Muscle of leg (tissue), 11 donors: ENCODE measurements around the gene SCGB3A2. TPM values are rescaled to one million over a fixed set of nuclear protein-coding genes. Genes with fewer than 3 reads are reported as not detected.

Experiments used
- DNase-seq: peaks from one replicate; pipeline ENCODE4 v3.0.0; 2013
- H3K27ac ChIP-seq: one replicate; pipeline ENCODE4 v1.5.1; 2013; ENCODE audit warnings: mild to moderate bottlenecking, low read length, control low read depth
- H3K27me3 ChIP-seq: one replicate; pipeline ENCODE4 v1.6.1; 2013; ENCODE audit warnings: low read length; ENCODE audit not compliant: control insufficient read depth, insufficient read depth
- H3K36me3 ChIP-seq: one replicate; pipeline ENCODE4 v1.6.1; 2013; ENCODE audit warnings: low read length; ENCODE audit not compliant: control insufficient read depth, insufficient read depth
- H3K4me1 ChIP-seq: one replicate; pipeline ENCODE4 v1.6.1; 2013; ENCODE audit warnings: low read length; ENCODE audit not compliant: control insufficient read depth, insufficient read depth
- H3K4me3 ChIP-seq: one replicate; pipeline ENCODE4 v1.5.1; 2013; ENCODE audit warnings: low read length, control low read depth
- H3K9me3 ChIP-seq: replicated peaks from 2 replicates; pipeline ENCODE4 v1.6.1; 2013; ENCODE audit warnings: low read depth, low read length; ENCODE audit not compliant: control insufficient read depth
- WGBS: methylation state at CpG from one replicate; pipeline ENCODE4 v1.1.5; 2013; ENCODE audit warnings: missing lambda C conversion rate; ENCODE audit not compliant: insufficient coverage; 5-methylcytosine and 5-hydroxymethylcytosine counted together
- polyA plus RNA-seq, 8 donors: library from polyadenylated mRNA; unstranded; fragments of 120-200 nt; gene quantifications; one replicate each; pipeline versions ENCODE4 v1.2.1 to v1.2.3, GENCODE V29; 2013; ENCODE audit warnings: inconsistent platforms in 1 of 8, low replicate concordance in 1 of 8; ENCODE audit not compliant: insufficient read length in 8 of 8, insufficient read depth in 1 of 8
- total RNA-seq: library from RNA; stranded (reverse); fragments of 120-200 nt; gene quantifications from one replicate; pipeline ENCODE4 v1.2.4, GENCODE V29; 2013

SCGB3A2 gene
- total and polyA plus RNA-seq, 9 donors = 0.23 to 60.5 (median 0.33) TPM; not detected in 5

DNA sequence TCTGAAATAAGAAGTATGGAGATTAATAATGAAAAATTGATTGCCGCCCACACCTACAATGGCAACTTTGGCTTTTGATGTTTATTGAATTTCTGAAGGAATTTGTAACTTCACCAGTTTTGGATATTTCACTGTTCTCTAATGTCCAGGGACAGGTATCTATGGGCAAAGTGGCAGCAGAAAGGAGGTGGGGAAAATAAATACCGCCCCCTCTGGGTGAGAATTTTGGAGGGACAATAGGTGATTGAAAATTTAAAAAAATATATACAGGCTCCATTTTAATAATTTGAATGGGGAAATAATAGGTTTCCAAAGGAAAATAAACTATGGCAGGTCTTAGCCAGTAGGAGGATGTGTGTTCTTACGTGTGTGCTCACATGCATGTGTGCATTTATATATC lies 1.3 kb downstream of the SCGB3A2 start:
- 83% methylated on average over 1 of the region's 3 CpGs for WGBS
- Histone ChIP-seq H3K36me3 (no peaks in the 10 kb centered on the region), H3K4me3 (no peak overlapping the region), H3K27me3 (no peaks in the 10 kb centered on the region), H3K27ac (no peak overlapping the region), H3K4me1 (no peaks in the 10 kb centered on the region), H3K9me3 (no peaks in the 10 kb centered on the region)
- DNase-seq = no peak

- no peak overlapping the region for H3K27ac ChIP-seq
- no peak for DNase-seq
Measured at GRCh38 chr5:147880487-147880886, 2.0 kb downstream of the SCGB3A2 start.

GRCh38 chr5:147882586-147883313 lies 4.2 kb downstream of the SCGB3A2 start:
- no peaks in the 10 kb centered on the region for H3K4me1 ChIP-seq
- no peak overlapping the region for H3K4me3 ChIP-seq
- H3K27me3 ChIP-seq = no peaks in the 10 kb centered on the region
- WGBS = 61% methylated on average over 5 of the region's 6 CpGs
- H3K27ac ChIP-seq = no peak overlapping the region
- H3K9me3 ChIP-seq = no peaks in the 10 kb centered on the region
- peak; percentile 13 for DNase-seq
- no peaks in the 10 kb centered on the region for H3K36me3 ChIP-seq

More at GRCh38 chr5:147880487-147880886, 2.0 kb downstream of the SCGB3A2 start:
- no peaks in the 10 kb centered on the region for H3K36me3 ChIP-seq
- no peaks in the 10 kb centered on the region for H3K4me1 ChIP-seq
- 88% methylated on average over 1 of the region's 2 CpGs for WGBS
- H3K9me3 ChIP-seq = no peaks in the 10 kb centered on the region
- no peaks in the 10 kb centered on the region for H3K27me3 ChIP-seq
- no peak overlapping the region for H3K4me3 ChIP-seq

- no peak for DNase-seq
- Histone ChIP-seq H3K27ac (no peak overlapping the region), H3K4me3 (no peak overlapping the region), H3K27me3 (no peaks in the 10 kb centered on the region), H3K9me3 (no peaks in the 10 kb centered on the region), H3K4me1 (no peaks in the 10 kb centered on the region), H3K36me3 (no peaks in the 10 kb centered on the region)
- WGBS = no CpG with 5 or more reads among the region's 3 CpGs
Measured at GRCh38 chr5:147887026-147887627, 8.6 kb downstream of the SCGB3A2 start.

- Histone ChIP-seq H3K4me3 (no peak overlapping the region), H3K27me3 (no peaks in the 10 kb centered on the region), H3K36me3 (no peaks in the 10 kb centered on the region), H3K4me1 (no peaks in the 10 kb centered on the region), H3K9me3 (no peaks in the 10 kb centered on the region), H3K27ac (no peak overlapping the region)
- DNase-seq = no peak
- 67% methylated on average over 2 of the region's 2 CpGs for WGBS
Measured at GRCh38 chr5:147887930-147888329, 9.4 kb downstream of the SCGB3A2 start.

- H3K4me1 ChIP-seq = no peaks in the 10 kb centered on the region
- no peak overlapping the region for H3K4me3 ChIP-seq
- H3K9me3 ChIP-seq = no peaks in the 10 kb centered on the region
- H3K36me3 ChIP-seq = no peaks in the 10 kb centered on the region
- no peak overlapping the region for H3K27ac ChIP-seq
- H3K27me3 ChIP-seq = no peaks in the 10 kb centered on the region
- DNase-seq = no peak
- 0% methylated on average over 1 of the region's 3 CpGs for WGBS
Measured at GRCh38 chr5:147892696-147893296, 14.3 kb downstream of the SCGB3A2 start.

- Histone ChIP-seq H3K4me3 (no peak overlapping the region), H3K9me3 (no peaks in the 10 kb centered on the region), H3K36me3 (no peaks in the 10 kb centered on the region), H3K27me3 (no peaks in the 10 kb centered on the region), H3K27ac (no peak overlapping the region), H3K4me1 (no peaks in the 10 kb centered on the region)
- no CpG with 5 or more reads among the region's 2 CpGs for WGBS
- no peak for DNase-seq
Measured at GRCh38 chr5:147893820-147894219, 15.3 kb downstream of the SCGB3A2 start.

DNA sequence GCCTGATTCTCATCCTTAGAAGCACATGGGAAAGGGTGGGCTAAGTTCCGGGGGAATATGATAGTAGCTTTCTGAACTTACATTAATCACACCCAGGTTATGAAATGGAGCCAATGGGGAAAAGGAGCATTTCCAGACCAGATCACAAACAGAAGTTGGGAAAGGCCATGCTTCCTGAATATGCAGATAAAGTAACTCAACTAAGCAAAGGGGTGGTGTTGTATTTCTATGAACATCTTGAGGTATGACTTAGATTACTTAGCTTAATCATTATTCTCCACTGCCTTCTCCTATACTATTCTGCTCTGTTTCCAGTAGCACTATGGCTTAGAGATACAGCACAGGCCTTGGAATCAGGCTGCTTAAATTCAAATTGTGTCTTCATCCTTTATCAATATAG lies 17.4 kb downstream of the SCGB3A2 start:
- no peak overlapping the region for H3K4me3 ChIP-seq
- H3K27me3 ChIP-seq = no peaks in the 10 kb centered on the region
- H3K4me1 ChIP-seq = no peaks in the 10 kb centered on the region
- no peaks in the 10 kb centered on the region for H3K9me3 ChIP-seq
- no peak overlapping the region for H3K27ac ChIP-seq
- DNase-seq = no peak
- no peaks in the 10 kb centered on the region for H3K36me3 ChIP-seq
- no CpG with 5 or more reads among the region's 1 CpG for WGBS

DNA sequence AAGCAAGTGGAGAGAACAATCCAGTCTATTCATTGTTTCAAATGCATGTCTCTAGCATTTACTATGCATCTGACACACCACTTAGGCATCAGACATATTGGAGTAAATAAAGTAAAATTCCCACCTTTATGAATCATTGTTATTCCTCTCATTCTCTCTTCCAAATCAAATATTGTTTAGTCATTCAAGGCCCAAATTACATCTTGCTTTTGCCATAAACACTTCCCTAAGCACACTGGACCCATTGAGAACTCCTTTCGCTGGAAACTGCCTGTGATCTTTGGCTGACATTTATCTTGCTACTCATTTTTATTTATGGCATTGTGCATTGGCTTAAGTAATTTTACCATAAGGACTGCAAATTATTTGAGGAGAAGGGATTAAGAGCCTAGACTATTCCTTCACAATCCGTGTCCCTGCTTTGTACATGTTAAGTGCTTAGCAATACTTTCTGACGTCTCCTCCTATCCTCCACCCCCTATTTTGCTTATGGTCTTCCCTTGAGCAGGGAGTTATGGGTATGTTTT lies 20.4 kb downstream of the SCGB3A2 start:
- H3K36me3 ChIP-seq = no peaks in the 10 kb centered on the region
- DNase-seq = no peak
- no peak overlapping the region for H3K27ac ChIP-seq
- H3K4me1 ChIP-seq = no peaks in the 10 kb centered on the region
- WGBS = no CpG with 5 or more reads among the region's 3 CpGs
- H3K27me3 ChIP-seq = no peaks in the 10 kb centered on the region
- no peaks in the 10 kb centered on the region for H3K9me3 ChIP-seq
- H3K4me3 ChIP-seq = no peak overlapping the region

DNA sequence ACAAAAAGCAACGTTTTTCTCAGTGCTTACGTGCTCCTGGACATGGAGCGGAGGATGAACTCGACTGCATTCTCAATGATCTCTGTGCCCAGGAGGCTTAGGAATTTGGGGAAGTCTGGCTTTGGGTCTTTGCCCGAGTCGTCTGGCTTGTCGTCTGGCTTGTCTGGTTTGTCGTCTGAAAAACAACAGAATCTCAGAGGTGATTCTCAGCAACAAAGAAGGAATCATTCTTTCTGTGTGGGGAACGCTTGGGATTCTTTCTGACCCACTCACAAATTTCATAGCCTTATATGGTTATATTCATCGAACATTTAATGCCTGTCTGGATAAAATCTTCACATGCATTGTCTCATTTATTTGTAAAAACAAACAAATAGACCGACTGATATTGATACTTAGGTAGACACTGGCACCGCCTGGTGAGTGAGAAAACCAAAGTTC lies 23.1 kb downstream of the SCGB3A2 start:
- Histone ChIP-seq H3K4me1 (no peaks in the 10 kb centered on the region), H3K27ac (no peak overlapping the region), H3K36me3 (no peaks in the 10 kb centered on the region), H3K27me3 (no peaks in the 10 kb centered on the region), H3K4me3 (no peak overlapping the region), H3K9me3 (no peaks in the 10 kb centered on the region)
- WGBS = 20% methylated on average over 1 of the region's 12 CpGs
- no peak for DNase-seq
